Omental fat pad (tissue), 4 donors: ENCODE measurements around the gene NR2F1-AS1. TPM values are rescaled to one million over a fixed set of nuclear protein-coding genes. Genes with fewer than 3 reads are reported as not detected.

Experiments used
- ATAC-seq: fragments of 150-250 bp; one replicate; pipeline ENCODE4 v1.9.1; 2016; ENCODE audit warnings: mild to moderate bottlenecking, moderate library complexity; ENCODE audit not compliant: low FRiP score
- DNase-seq: peaks from one replicate; pipeline ENCODE4 v3.0.0-alpha.2; 2019; ENCODE audit warnings: low spot score
- CTCF ChIP-seq, 3 donors: fragments of 450-650 bp; IDR thresholded peaks; one replicate each; pipeline ENCODE4 v1.5.1; 2016 to 2017; ENCODE audit warnings: antibody characterized with exemption in 3 of 3, mild to moderate bottlenecking in 3 of 3, moderate library complexity in 2 of 3
- total RNA-seq, 4 donors: library from RNA; depleted of rRNA; stranded (reverse); fragments of >200 nt; gene quantifications; one replicate each; pipeline ENCODE4 v1.1.0, GENCODE V29; 2016

NR2F1-AS1 gene
- total RNA-seq, 4 donors from 2014 or later: 17.3 to 31.0 (median 22.9) TPM

GRCh38 chr5:93608855-93609254 lies 27.8 kb upstream of the NR2F1-AS1 start:
- ATAC-seq (no peak), DNase-seq (no peak)
- TF ChIP-seq CTCF (IDR thresholded peaks at IDR 0.05): no peak

DNA sequence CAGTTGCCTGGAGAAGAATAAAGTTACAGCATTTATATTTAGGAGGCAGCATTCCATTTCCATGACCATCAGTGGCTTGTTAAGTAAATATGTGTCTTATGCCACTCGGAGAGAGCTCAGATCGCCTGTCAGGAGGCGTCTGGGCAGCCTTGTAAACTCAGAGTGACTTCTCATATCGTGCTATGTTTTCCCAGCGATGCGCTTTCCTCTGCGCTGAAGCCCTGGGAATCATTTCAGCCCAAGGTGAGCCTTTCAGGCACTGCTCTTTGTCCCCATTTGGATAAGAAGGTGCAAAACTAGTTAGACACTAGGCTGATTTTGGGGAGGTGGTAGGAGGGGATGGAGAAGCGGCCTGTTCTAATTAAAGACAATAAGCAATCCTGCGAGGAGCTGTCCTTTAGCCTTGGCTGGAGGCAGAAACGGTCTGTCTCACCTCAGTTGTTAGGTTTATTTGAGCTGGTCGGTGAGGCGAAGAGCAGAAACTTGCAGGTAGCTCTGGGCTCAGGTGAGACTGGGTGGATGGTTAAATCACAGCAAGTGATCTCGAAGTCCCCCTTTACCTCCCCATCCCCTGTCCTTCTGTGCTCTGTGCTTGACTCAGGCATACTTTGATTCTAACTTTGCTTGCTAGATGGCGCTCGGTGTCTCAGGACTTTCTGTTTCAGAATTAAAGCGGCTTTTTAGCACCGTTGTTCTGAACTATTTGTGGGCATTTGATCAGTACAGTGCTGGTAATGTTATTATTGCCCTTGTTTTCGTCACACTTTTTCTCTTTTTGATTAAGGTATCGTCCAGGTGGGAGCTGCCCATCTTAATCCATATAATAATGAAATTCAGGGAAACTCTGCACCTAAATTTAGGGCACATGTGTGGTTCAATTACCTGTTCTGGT lies 26.6 kb upstream of the NR2F1-AS1 start:
- no peak for ATAC-seq
- DNase-seq: no peak
- no peak for TF ChIP-seq CTCF (IDR thresholded peaks at IDR 0.05)

- no peak for TF ChIP-seq CTCF (IDR thresholded peaks at IDR 0.05)
- ATAC-seq (no peak), DNase-seq (no peak)
Measured at GRCh38 chr5:93606382-93606752, 25.3 kb upstream of the NR2F1-AS1 start.

- ATAC-seq (no peak), DNase-seq (no peak)
- TF ChIP-seq CTCF (IDR thresholded peaks at IDR 0.05): no peak
Measured at GRCh38 chr5:93604644-93605515, 23.9 kb upstream of the NR2F1-AS1 start.

DNA sequence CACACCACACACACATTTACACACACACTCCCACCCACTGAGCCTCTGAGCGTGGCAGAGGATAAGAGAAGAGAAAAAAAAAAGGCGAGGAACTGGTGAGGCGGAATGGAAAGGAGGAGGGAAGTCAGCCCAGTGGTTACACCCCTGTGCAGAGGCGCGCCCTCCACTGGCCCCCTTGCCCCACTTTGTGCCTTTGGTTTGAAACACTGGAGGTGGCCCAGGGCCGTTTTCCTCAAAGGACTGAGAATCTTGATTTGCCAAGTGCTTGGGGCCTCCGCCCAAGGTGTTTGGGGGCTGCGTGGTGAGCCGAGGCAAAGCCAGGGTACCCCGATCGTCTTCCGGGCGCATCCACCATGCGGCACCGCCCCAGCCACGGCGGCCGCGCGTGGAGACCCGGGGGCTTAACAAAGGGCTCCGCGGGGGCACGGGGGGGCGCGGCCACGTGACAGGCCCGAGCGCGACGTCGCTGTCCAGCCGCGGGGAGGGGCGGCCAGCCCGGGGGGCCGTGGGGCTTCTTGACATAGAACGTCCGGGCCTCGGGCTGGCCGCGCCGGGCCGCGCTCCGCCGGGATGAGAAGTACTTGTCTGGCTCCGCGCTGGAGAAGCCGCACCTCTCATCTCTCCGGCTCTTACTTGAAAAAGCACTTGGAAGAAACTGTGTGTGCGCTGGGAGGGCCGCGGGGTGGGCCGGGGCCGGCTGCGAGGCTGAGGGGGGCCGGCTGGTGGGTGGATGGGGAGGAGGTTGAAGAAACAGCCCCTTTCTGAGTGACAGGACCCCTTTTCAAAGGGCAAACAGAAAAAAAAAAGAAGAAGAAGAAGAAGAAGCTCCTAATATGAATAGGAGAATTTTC lies 23.0 kb upstream of the NR2F1-AS1 start:
- DNase-seq (no peak), ATAC-seq (peak; percentile 34)
- TF ChIP-seq CTCF (IDR thresholded peaks at IDR 0.05): no peak

DNA sequence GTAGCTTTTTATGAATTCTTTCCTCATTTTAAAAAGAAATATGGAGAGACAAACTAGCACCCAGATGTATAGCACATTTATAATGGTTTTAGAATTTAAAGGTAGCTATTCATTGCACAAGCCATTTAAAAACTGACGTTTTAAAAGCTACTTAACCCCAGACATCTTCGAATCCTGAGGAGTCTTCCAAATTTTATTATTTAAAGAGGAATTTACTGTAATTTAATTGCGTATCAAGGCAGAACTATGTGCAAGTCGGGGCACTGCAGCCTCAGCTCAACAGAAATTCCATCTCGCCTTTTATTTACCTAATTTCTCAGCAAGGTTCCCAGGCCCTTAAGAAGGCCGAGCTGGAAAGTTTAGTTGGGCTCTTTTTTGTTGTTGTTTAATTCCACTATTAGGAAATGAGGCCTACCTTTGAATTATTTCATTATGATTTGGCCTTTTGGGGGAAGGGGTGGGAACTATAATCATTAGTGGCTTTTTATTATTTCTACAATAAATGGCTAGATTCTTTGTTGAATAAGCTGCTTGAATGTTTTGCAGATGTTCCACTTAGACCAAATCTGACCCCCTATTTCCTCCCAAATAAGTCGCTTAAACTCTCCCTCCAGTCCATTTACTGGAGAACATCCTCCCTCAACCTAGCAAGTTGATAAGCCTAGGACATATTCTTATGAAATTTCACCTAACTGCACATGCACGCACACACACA lies 22.2 kb upstream of the NR2F1-AS1 start:
- ATAC-seq (no peak), DNase-seq (no peak)
- no peak for TF ChIP-seq CTCF (IDR thresholded peaks at IDR 0.05)
